HepG2 (cell line): ENCODE measurements around the gene TMEM39B. TPM values are rescaled to one million over a fixed set of nuclear protein-coding genes. Genes with fewer than 3 reads are reported as not detected.

Source experiments
- ATRX ChIP-seq: sonication (generic); formaldehyde crosslinking; IDR thresholded peaks from 2 replicates; pipeline ENCODE4 v1.4.0; 2020; ENCODE audit warnings: missing genetic modification reagents, borderline replicate concordance
- FOXC1 ChIP-seq: sonication (generic); formaldehyde crosslinking; IDR thresholded peaks from 2 replicates; pipeline ENCODE4 v1.8.0; 2022; ENCODE audit warnings: mild to moderate bottlenecking, missing genetic modification reagents, borderline replicate concordance
- GLI4 ChIP-seq: sonication (generic); formaldehyde crosslinking; IDR thresholded peaks from 2 replicates; pipeline ENCODE4 v1.5.1; 2020; ENCODE audit warnings: missing genetic modification reagents, mild to moderate bottlenecking, moderate library complexity, borderline replicate concordance
- IKZF5 ChIP-seq: IDR thresholded peaks from 2 replicates; pipeline ENCODE4 v1.6.1; 2018; ENCODE audit warnings: missing genetic modification reagents, mild to moderate bottlenecking, missing compliant biosample characterization
- MIXL1 ChIP-seq: IDR thresholded peaks from 2 replicates; pipeline ENCODE4 v1.6.1; 2016
- MXD1 ChIP-seq: sonication (generic); formaldehyde crosslinking; IDR thresholded peaks from 2 replicates; pipeline ENCODE4 v1.4.0; 2020; ENCODE audit warnings: mild to moderate bottlenecking, missing genetic modification reagents
- PREB ChIP-seq: sonication (generic); formaldehyde crosslinking; IDR thresholded peaks from 2 replicates; pipeline ENCODE4 v1.4.0; 2020; ENCODE audit warnings: missing genetic modification reagents
- RXRA ChIP-seq: sonication (generic); formaldehyde crosslinking; IDR thresholded peaks from 2 replicates; pipeline ENCODE4 v1.5.1; 2020; ENCODE audit warnings: missing genetic modification reagents
- SIN3B ChIP-seq: fragments of 150-350 bp; IDR thresholded peaks from 2 replicates; pipeline ENCODE4 v1.6.1; 2014; ENCODE audit warnings: low read length
- SNAI1 ChIP-seq: sonication (generic); formaldehyde crosslinking; IDR thresholded peaks from 2 replicates; pipeline ENCODE4 v1.5.0; 2020; ENCODE audit warnings: mild to moderate bottlenecking, missing genetic modification reagents, borderline replicate concordance
- TGIF2 ChIP-seq: IDR thresholded peaks from 2 replicates; pipeline ENCODE4 v1.6.1; 2016; ENCODE audit warnings: control low read depth, missing compliant biosample characterization
- TMF1 ChIP-seq: sonication (generic); formaldehyde crosslinking; IDR thresholded peaks from 2 replicates; pipeline ENCODE4 v1.8.1; 2022; ENCODE audit warnings: low read depth, missing genetic modification reagents
- ZBTB43 ChIP-seq: sonication (generic); formaldehyde crosslinking; conservative IDR thresholded peaks from 2 replicates; pipeline ENCODE4 v1.4.0; 2020; ENCODE audit warnings: missing genetic modification reagents
- ZFP91 ChIP-seq: sonication (generic); formaldehyde crosslinking; IDR thresholded peaks from 2 replicates; pipeline ENCODE4 v1.9.0; 2022; ENCODE audit warnings: missing genetic modification reagents, mild to moderate bottlenecking, borderline replicate concordance
- ZMAT3 ChIP-seq: sonication (generic); formaldehyde crosslinking; conservative IDR thresholded peaks from 2 replicates; pipeline ENCODE4 v1.7.0; 2021; ENCODE audit warnings: missing genetic modification reagents
- ZNF260 ChIP-seq: sonication (generic); formaldehyde crosslinking; IDR thresholded peaks from 2 replicates; pipeline ENCODE4 v1.4.0; 2020; ENCODE audit warnings: missing genetic modification reagents, low read depth, mild to moderate bottlenecking, borderline replicate concordance
- ZNF451 ChIP-seq: sonication (generic); formaldehyde crosslinking; IDR thresholded peaks from 2 replicates; pipeline ENCODE4 v1.5.0; 2020; ENCODE audit warnings: mild to moderate bottlenecking, missing genetic modification reagents
- ZNF468 ChIP-seq: sonication (generic); formaldehyde crosslinking; IDR thresholded peaks from 2 replicates; pipeline ENCODE4 v1.8.0; 2022; ENCODE audit warnings: mild to moderate bottlenecking, moderate library complexity, missing genetic modification reagents
- ZNF687 ChIP-seq: sonication (generic); formaldehyde crosslinking; IDR thresholded peaks from 2 replicates; pipeline ENCODE4 v1.5.1; 2020; ENCODE audit warnings: mild to moderate bottlenecking, missing genetic modification reagents, moderate library complexity
- polyA plus RNA-seq, 8 experiments: library from polyadenylated mRNA; depleted of rRNA in 3 of 8; stranded (reverse) in 7 of 8; unstranded in 1 of 8; fragments of >200 nt; fragmentation: Illumina TruSeq in 4 of 8; extraction: Trizol in 4 of 8; gene quantifications; 2 replicates each; pipeline versions ENCODE4 v1.2.1 to v1.2.3, GENCODE V29; 2011 to 2016; ENCODE audit warnings: low read depth in 4 of 8, missing spikeins in 1 of 8, mixed read lengths in 1 of 8; ENCODE audit not compliant: insufficient read depth in 1 of 8
- total RNA-seq, 5 experiments: library from RNA; depleted of rRNA; stranded (reverse); fragments of >200 nt; fragmentation: Illumina TruSeq; extraction: Trizol; gene quantifications; 2 replicates each; pipeline ENCODE4 v1.2.3, GENCODE V29; 2016; ENCODE audit warnings: low read depth in 1 of 5

The TMEM39B gene
- total and polyA plus RNA-seq, 2 of the 13 experiments (the other 11 are each of a cell fraction or from before 2014, with no cell fraction given) = 4.9 to 10.4 TPM

- peak; percentile 35; the same call in 1 of the 2 replicates for TF ChIP-seq ZBTB43
- TF ChIP-seq ZMAT3 (CRISPR knock-in tag) = 0 out of 2 replicates have a peak, but pooled peaks have one; percentile 32
- 0 out of 2 replicates have a peak, but pooled peaks have one; percentile 38 for TF ChIP-seq RXRA (CRISPR knock-in tag)
- TF ChIP-seq MIXL1 = no peak
- TF ChIP-seq TMF1 (CRISPR knock-in tag) = no peak
- peak; percentile 71 for TF ChIP-seq MXD1
- TF ChIP-seq ZNF687 = peak; percentile 92
- peak; percentile 76; the same call in 1 of the 2 replicates for TF ChIP-seq FOXC1 (CRISPR knock-in tag)
- no peak for TF ChIP-seq TGIF2
- no peak for TF ChIP-seq SIN3B
- TF ChIP-seq ZFP91 (CRISPR knock-in tag) = peak; percentile 100
- TF ChIP-seq ZNF451 (CRISPR knock-in tag) = 0 out of 2 replicates have a peak, but pooled peaks have one; percentile 50
- TF ChIP-seq SNAI1 (CRISPR knock-in tag) = no peak
- TF ChIP-seq ZNF468 (CRISPR knock-in tag) = no peak
- TF ChIP-seq PREB = no peak; the same call in 1 of the 2 replicates
- TF ChIP-seq ZNF260 (CRISPR knock-in tag) = no peak
- TF ChIP-seq GLI4 = peak; percentile 70; the same call in 1 of the 2 replicates
- TF ChIP-seq IKZF5 (CRISPR knock-in tag) = peak; percentile 33
- no peak for TF ChIP-seq ATRX (CRISPR knock-in tag)
These were observed at the start of gene TMEM39B (continued) for GRCh38 chr1:32072622-32073298.
